ENCODE measurements around the gene SOAT1.

Gene SOAT1

DNA sequence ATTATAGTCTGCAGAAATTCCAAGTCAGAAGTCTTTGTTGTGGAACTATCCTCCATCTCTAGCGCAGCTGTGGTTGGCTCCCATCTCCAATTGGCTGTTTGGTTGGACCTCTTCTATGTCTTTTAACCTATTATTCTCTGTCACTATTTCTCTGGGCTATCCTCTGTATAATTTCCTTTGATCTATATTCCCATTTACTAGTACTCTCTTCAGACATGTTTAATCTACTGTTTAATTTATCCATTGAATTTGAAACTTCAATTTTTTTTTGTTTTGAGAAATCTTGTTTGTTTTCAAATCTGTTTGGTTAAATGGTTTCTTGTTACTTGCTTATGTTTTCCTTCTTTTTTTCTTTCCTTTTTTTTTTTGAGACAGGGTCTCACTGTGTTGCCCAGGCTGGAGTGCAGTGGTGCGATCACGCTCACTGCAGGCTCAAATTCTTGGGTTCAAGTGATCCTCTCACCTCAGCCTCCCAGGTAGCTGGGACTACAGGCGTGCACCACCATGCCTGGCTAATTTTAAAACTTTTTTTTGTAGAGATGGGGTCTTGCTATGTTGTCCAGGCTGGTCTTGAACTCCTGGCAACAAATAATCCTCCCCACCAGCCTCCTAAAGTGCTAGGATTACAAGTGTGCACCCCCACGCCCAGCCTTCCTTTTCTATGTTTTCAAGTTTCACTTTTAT, 28.1 kb downstream of the SOAT1 start:
- no peaks in the 10 kb centered on the region for H3K36me3 ChIP-seq
- no peaks in the 10 kb centered on the region for H3K4me1 ChIP-seq
- no peak overlapping the region for H3K27ac ChIP-seq
- intact Hi-C loops (cut with DNase I; ENCODE audit: low total_unique reads): no loop called here
- no peak for DNase-seq
- no peak overlapping the region for H3K4me3 ChIP-seq
- H3K27me3 ChIP-seq: no peaks in the 10 kb centered on the region
- no peak for TF ChIP-seq CTCF (IDR thresholded peaks at IDR 0.05)
- no peaks in the 10 kb centered on the region for H3K9me3 ChIP-seq

DNA sequence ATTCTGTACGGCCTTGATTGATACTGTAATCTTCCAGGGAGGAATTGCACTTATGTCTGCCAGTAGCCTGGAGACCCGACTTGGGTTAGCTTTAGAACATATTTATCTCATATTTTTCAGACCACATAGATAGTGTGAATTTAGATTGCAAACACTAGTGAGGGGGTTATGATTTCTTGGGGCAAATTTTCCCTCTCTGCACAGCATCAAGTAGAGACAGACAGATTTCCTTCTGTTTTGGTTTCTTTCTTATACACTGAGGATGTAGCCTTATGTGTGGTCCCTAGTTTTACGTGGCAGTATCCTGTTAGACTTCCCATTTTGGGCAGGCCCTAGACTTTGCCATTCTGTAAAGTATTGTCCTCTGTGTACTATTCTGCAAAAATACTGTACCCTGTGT, 29.0 kb downstream of the SOAT1 start:
- no peaks in the 10 kb centered on the region for H3K36me3 ChIP-seq
- no peak overlapping the region for H3K4me3 ChIP-seq

GRCh38 chr1:179323436-179323835, 29.8 kb downstream of the SOAT1 start:
- Histone ChIP-seq H3K9me3 (no peaks in the 10 kb centered on the region), H3K4me3 (no peak overlapping the region), H3K27ac (no peak overlapping the region), H3K36me3 (no peaks in the 10 kb centered on the region), H3K27me3 (no peaks in the 10 kb centered on the region), H3K4me1 (no peaks in the 10 kb centered on the region)
- intact Hi-C loops (cut with DNase I; ENCODE audit: low total_unique reads): no loop called here
- no peak for TF ChIP-seq CTCF (IDR thresholded peaks at IDR 0.05)
- no peak for DNase-seq

More for the DNA sequence above, 29.0 kb downstream of the SOAT1 start:
- H3K27ac ChIP-seq: no peak overlapping the region
- intact Hi-C loops (cut with DNase I; ENCODE audit: low total_unique reads): no loop called here
- no peaks in the 10 kb centered on the region for H3K9me3 ChIP-seq
- no peak for DNase-seq
- no peak for TF ChIP-seq CTCF (IDR thresholded peaks at IDR 0.05)
- H3K4me1 ChIP-seq: no peaks in the 10 kb centered on the region
- H3K27me3 ChIP-seq: no peaks in the 10 kb centered on the region

GRCh38 chr1:179325836-179326235, 32.2 kb downstream of the SOAT1 start:
- Histone ChIP-seq H3K4me1 (no peaks in the 10 kb centered on the region), H3K36me3 (no peaks in the 10 kb centered on the region), H3K27ac (no peak overlapping the region), H3K27me3 (no peaks in the 10 kb centered on the region), H3K9me3 (peaks cover 0 to 4% (median 0%) of the 10 kb centered on the region in 3 donors), H3K4me3 (no peak overlapping the region)
- TF ChIP-seq CTCF (IDR thresholded peaks at IDR 0.05): no peak
- intact Hi-C loops (cut with DNase I; ENCODE audit: low total_unique reads): no loop called here
- no peak for DNase-seq

DNA sequence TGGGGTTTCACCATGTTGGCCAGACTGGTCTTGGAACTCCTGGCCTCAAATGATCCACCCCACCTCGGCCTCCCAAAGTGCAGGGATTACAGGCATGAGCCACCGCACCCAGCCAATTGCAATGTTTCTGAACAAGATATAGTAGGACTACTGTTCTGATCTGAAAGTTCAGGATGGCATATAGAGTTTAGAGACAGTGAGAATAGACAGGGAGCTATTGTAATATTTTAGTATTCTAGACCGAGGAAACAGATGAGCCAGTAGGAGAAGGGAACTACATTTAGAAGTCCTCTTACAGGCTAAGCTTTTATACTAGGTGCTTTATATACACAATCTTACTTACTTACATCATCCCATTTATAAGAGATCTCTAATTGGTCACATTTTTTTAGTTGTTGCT, 33.1 kb downstream of the SOAT1 start:
- Histone ChIP-seq H3K27me3 (no peaks in the 10 kb centered on the region), H3K4me1 (no peaks in the 10 kb centered on the region), H3K4me3 (no peak overlapping the region), H3K27ac (no peak overlapping the region), H3K36me3 (no peaks in the 10 kb centered on the region), H3K9me3 (peaks cover 0 to 4% (median 0%) of the 10 kb centered on the region in 3 donors)
- intact Hi-C loops (cut with DNase I; ENCODE audit: low total_unique reads): no loop called here
- no peak for DNase-seq
- TF ChIP-seq CTCF (IDR thresholded peaks at IDR 0.05): no peak

DNA sequence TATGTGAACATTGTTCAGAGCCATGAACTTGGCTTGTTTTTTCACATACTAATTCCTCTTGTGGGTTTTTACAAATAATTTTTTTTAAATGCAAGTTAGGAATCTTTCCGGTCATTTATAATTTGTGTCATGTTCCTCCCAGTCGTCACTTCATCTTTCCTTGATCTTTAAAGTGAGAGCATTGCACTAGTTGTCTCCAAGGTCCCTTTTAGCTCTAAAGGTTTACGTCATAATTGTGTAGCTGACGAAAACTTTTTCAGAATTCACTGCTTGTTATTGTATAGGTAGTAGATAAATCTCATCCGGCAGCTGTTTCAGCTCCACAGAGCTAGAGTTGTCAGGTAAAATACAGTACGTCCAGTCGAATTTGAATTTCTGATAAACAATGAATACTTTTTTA, 33.6 kb downstream of the SOAT1 start:
- no peak for TF ChIP-seq CTCF (IDR thresholded peaks at IDR 0.05)
- H3K4me3 ChIP-seq: no peak overlapping the region
- DNase-seq: no peak
- no peaks in the 10 kb centered on the region for H3K27me3 ChIP-seq
- H3K9me3 ChIP-seq: peaks cover 0 to 4% (median 0%) of the 10 kb centered on the region in 3 donors
- no peaks in the 10 kb centered on the region for H3K36me3 ChIP-seq
- intact Hi-C loops (cut with DNase I; ENCODE audit: low total_unique reads): no loop called here
- H3K4me1 ChIP-seq: no peaks in the 10 kb centered on the region
- no peak overlapping the region for H3K27ac ChIP-seq

All from tibial artery (tissue), 4 donors.